Measurements from ENCODE around the gene MFAP1.

DNA sequence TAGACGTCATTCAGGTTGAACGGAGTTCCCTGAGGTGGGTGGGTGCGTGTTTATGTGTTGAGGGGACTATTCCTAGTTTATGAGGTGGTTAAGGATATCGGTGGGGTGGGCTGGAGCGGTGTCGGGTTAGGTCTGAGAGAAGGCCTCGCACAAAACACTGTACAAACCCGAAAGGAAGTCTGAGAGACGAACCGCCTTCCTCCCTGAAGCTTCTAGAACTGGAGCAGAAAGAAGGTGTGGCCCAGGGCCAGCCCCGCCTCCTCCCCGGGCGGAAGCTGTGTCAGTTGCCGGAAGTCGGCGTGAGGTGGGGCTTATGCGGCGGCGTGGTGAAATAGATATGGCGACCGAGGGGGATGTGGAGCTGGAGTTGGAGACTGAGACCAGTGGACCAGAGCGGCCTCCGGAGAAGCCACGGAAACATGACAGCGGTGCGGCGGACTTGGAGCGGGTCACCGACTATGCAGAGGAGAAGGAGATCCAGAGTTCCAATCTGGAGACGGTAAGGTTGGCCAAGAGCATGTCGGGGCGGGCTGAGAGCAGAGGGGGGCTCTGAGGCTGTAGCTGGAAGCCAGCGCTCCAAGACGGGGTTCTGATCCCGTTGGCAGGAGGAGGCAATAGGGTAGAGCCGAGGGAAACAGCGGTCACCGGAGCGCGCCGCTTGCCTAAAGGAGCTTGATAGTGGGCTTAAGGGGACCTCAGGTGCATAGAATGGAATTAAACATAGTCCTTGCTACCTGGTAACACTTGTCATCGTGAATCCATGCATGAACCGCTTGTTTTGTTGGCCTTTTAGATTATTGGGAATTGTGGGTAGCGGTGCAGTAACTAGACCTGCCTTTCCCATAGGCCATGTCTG lies 24.0 kb downstream of the MFAP1 start, which contains the start of gene HYPK:
- TF ChIP-seq, protein P1, sequence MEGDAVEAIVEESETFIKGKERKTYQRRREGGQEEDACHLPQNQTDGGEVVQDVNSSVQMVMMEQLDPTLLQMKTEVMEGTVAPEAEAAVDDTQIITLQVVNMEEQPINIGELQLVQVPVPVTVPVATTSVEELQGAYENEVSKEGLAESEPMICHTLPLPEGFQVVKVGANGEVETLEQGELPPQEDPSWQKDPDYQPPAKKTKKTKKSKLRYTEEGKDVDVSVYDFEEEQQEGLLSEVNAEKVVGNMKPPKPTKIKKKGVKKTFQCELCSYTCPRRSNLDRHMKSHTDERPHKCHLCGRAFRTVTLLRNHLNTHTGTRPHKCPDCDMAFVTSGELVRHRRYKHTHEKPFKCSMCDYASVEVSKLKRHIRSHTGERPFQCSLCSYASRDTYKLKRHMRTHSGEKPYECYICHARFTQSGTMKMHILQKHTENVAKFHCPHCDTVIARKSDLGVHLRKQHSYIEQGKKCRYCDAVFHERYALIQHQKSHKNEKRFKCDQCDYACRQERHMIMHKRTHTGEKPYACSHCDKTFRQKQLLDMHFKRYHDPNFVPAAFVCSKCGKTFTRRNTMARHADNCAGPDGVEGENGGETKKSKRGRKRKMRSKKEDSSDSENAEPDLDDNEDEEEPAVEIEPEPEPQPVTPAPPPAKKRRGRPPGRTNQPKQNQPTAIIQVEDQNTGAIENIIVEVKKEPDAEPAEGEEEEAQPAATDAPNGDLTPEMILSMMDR (IDR thresholded peaks at IDR 0.05): no peak
- TF ChIP-seq POLR2A (IDR thresholded peaks at IDR 0.05): peak in 1 of 2 donors; percentile 88

Data from thyroid gland (tissue), 4 donors.